ENCODE data around the gene TNS1. TPM values are rescaled to one million over a fixed set of nuclear protein-coding genes. Genes with fewer than 3 reads are reported as not detected.

TNS1 gene
- total and polyA plus RNA-seq, 9 of the 15 experiments (the other 6 are each of a cell fraction or from before 2014, with no cell fraction given) = 0.13 to 2.7 (median 0.77) TPM

DNA sequence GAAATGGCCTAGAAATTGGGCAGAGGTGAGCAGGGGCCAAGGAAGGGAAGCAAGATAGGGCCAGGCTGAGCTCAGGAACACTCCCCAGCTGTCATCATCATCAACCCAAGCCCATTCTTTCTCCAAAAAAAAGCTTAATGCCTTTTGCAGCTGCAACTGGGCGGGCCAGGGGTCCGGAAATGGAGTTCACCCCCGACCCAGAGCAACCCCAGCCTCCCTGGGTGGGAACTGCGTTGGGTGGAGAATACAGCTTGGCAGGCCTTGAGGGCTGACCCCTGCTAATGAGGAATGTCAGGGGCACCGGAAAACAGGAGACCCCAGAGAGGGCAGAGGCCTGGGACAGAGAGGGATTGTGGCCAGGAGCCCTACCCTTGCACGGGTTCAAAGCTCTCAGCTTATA lies 64.8 kb downstream of the TNS1 start:
- in situ Hi-C loops (cut with MboI) (no loop called here), intact Hi-C loops (cut with micrococcal nuclease) (no loop called here)
- H3K4me3 ChIP-seq = no peak overlapping the region
- FAIRE-seq (no peak), DNase-seq (ENCODE audit: extremely low read depth in 1 of 4, low spot score in 3 of 4) (no peak), ATAC-seq (no peak)
- peaks cover 0 to 7% of the 10 kb centered on the region in 2 experiments; a peak in 2 of 5 replicates for H3K4me1 ChIP-seq (replicated peaks in 1 of 2; ENCODE audit: control insufficient read depth in 2 of 2, insufficient read depth in 2 of 2, low read length in 2 of 2)
- no peaks in the 10 kb centered on the region for H4K20me1 ChIP-seq (replicated peaks; ENCODE audit: control insufficient read depth, insufficient read depth, low read length)
- no peaks in the 10 kb centered on the region for H3K9me3 ChIP-seq (replicated peaks; ENCODE audit: control insufficient read depth, insufficient read depth, low read depth, low read length)
- WGBS (ENCODE audit: insufficient coverage, low coverage, missing lambda C conversion rate) = 0% methylated on average over 5 of the region's 6 CpGs
- no peak overlapping the region for H3K9ac ChIP-seq (ENCODE audit: insufficient read depth in 1 of 2, low read depth in 2 of 2, low read length in 2 of 2)
- no peaks in the 10 kb centered on the region for H3K9me1 ChIP-seq (ENCODE audit: control insufficient read depth, insufficient read depth, low read length)
- H2AFZ ChIP-seq (ENCODE audit: low read depth, low read length) = no peak overlapping the region
- CTCF ChIA-PET (ENCODE audit: low intra/inter-chr PET ratio) = no interaction called here
- H3K27ac ChIP-seq (ENCODE audit: extremely low read depth, low read depth, low read length) = no peak overlapping the region
- no TSS peak for BruUV-seq (replicated peaks)
- no peaks in the 10 kb centered on the region for H3K36me3 ChIP-seq (ENCODE audit: control insufficient read depth, insufficient read depth, low read length)
- TF ChIP-seq ELF4 (CRISPR knock-in tag; IDR thresholded peaks at IDR 0.05) (no peak), PCBP2 (IDR thresholded peaks at IDR 0.05; ENCODE audit: low read depth, low read length, poor library complexity, severe bottlenecking) (no peak), TCFL5 (CRISPR knock-in tag; conservative IDR thresholded peaks at IDR 0.05) (no peak), KHSRP (IDR thresholded peaks at IDR 0.05) (no peak), HNRNPH1 (optimal IDR thresholded peaks at IDR 0.05; ENCODE audit: low read depth, low read length) (no peak), HMGN3 (IDR thresholded peaks at IDR 0.05; ENCODE audit: borderline replicate concordance, extremely low read depth, insufficient read length, low read depth, low read length) (no peak), SOX6 (IDR thresholded peaks at IDR 0.05) (no peak)
- TF ChIP-seq, protein P1, sequence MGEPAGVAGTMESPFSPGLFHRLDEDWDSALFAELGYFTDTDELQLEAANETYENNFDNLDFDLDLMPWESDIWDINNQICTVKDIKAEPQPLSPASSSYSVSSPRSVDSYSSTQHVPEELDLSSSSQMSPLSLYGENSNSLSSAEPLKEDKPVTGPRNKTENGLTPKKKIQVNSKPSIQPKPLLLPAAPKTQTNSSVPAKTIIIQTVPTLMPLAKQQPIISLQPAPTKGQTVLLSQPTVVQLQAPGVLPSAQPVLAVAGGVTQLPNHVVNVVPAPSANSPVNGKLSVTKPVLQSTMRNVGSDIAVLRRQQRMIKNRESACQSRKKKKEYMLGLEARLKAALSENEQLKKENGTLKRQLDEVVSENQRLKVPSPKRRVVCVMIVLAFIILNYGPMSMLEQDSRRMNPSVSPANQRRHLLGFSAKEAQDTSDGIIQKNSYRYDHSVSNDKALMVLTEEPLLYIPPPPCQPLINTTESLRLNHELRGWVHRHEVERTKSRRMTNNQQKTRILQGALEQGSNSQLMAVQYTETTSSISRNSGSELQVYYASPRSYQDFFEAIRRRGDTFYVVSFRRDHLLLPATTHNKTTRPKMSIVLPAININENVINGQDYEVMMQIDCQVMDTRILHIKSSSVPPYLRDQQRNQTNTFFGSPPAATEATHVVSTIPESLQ (CRISPR knock-in tag; IDR thresholded peaks at IDR 0.05) = no peak
- TF ChIP-seq, protein P2, sequence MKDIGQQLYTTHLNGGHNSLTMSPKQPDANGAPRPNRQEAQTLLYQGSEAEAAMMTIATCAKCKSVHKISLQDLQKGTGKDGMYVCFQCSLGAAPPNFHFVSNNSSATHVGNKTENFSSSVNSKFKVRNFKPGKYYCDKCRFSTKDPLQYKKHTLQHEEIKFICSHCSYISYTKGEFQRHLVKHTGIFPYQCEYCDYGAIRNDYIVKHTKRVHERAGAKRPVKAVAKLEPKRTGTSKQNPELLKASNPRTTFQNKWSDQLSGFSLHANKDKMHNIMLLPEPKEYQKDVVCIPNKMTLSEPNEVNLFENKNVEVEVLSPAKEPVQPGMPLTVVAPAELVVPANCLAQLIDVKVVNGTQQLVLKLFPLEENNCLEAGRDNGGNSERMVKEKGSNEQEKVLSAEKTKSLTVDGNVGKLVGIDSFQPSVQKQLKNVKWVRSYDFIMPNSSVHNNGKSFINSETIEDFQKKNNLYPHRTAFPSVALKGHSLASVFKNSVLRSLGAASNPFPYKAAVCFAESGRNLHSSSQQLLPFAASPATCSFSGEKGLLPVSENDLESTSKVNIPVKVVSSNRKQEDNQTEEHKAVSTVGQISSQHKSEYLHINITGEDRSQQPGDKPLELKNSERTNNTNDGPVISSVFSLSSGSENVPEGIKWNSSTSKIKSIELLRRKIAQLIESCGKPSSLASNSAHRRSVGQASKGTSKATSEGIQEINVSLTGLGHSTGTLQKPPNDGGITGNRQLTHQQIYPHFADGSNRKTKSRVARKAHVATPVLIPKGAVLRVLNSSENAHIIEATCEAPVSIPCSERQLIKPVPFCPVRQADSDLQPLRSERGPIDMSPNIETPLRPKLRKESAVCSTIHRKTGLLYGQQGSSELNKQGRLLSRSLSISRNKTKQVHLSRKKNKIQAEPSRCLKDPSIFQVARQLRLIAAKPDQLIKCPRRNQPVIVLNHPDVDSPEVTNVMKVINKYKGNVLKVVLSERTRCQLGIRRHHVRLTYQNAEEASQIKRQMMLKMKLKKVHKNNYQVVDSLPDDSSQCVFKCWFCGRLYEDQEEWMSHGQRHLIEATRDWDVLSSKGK (CRISPR knock-in tag; IDR thresholded peaks at IDR 0.05) = no peak
- TF ChIP-seq, protein P3, sequence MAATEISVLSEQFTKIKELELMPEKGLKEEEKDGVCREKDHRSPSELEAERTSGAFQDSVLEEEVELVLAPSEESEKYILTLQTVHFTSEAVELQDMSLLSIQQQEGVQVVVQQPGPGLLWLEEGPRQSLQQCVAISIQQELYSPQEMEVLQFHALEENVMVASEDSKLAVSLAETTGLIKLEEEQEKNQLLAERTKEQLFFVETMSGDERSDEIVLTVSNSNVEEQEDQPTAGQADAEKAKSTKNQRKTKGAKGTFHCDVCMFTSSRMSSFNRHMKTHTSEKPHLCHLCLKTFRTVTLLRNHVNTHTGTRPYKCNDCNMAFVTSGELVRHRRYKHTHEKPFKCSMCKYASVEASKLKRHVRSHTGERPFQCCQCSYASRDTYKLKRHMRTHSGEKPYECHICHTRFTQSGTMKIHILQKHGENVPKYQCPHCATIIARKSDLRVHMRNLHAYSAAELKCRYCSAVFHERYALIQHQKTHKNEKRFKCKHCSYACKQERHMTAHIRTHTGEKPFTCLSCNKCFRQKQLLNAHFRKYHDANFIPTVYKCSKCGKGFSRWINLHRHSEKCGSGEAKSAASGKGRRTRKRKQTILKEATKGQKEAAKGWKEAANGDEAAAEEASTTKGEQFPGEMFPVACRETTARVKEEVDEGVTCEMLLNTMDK (IDR thresholded peaks at IDR 0.05; ENCODE audit: borderline replicate concordance, insufficient read depth, low read depth, low read length, poor library complexity, severe bottlenecking) = no peak
- H3K79me2 ChIP-seq (ENCODE audit: control insufficient read depth, insufficient read depth, low read length) = no peaks in the 10 kb centered on the region
- H3K27me3 ChIP-seq (ENCODE audit: control insufficient read depth in 2 of 2, insufficient read depth in 2 of 2, low read length in 2 of 2) = peaks cover 0 to 28% of the 10 kb centered on the region in 2 experiments; a peak in 3 of 5 replicates
- H3K4me2 ChIP-seq (ENCODE audit: insufficient read depth, low read length) = no peak overlapping the region
- POLR2A ChIA-PET = no interaction called here

Measured in K562 (cell line).